BJ (cell line): ENCODE measurements around the gene NDRG4. TPM values are rescaled to one million over a fixed set of nuclear protein-coding genes. Genes with fewer than 3 reads are reported as not detected.
"Not testable (repeated sequence)": the region's sequence is repeated elsewhere in the genome, so short reads cannot be mapped to it uniquely, and the experiment has no call there.

Experiments
- CTCF ChIA-PET: fragments of 350-600 bp; formaldehyde crosslinking; extraction: SDS; loops from one replicate; lab custom pipeline; 2021; ENCODE audit warnings: antibody characterized with exemption, inconsistent platforms; lab: Yijun Ruan, JAX
- POLR2A ChIA-PET: fragments of 300-600 bp; sonication (Branson Sonifier 250); formaldehyde crosslinking; extraction: SDS; loops from one replicate; lab custom pipeline; 2021; ENCODE audit warnings: antibody characterized with exemption; lab: Charles Lee
- DNase-seq: peaks from one replicate; pipeline ENCODE4 v3.0.0-alpha.2; 2011; ENCODE audit warnings: low read depth
- H3K27me3 ChIP-seq: 2 replicates; pipeline ENCODE4 v1.6.0; 2011; ENCODE audit warnings: low read length; ENCODE audit not compliant: control insufficient read depth, insufficient read depth
- H3K36me3 ChIP-seq: 2 replicates; pipeline ENCODE4 v1.5.1; 2011; ENCODE audit warnings: low read length; ENCODE audit not compliant: control insufficient read depth, insufficient read depth
- H3K4me3 ChIP-seq: 2 replicates; pipeline ENCODE4 v1.5.1; 2011; ENCODE audit warnings: low read depth, mild to moderate bottlenecking, control low read depth, low read length
- polyA plus RNA-seq: library from polyadenylated mRNA; depleted of rRNA; stranded (reverse); fragments of >200 nt; gene quantifications from 2 replicates; pipeline ENCODE4 v1.2.3, GENCODE V29; 2011
- TF ChIP-seq, protein P1 (sequence below): IDR thresholded peaks from 2 replicates; pipeline ENCODE4 v1.5.1; 2011; ENCODE audit warnings: low read depth, mild to moderate bottlenecking, control low read depth, inconsistent platforms, low read length, moderate library complexity; ENCODE audit not compliant: insufficient read depth

Gene NDRG4
- polyA plus RNA-seq, 1 experiment, result 20.7 TPM

DNA sequence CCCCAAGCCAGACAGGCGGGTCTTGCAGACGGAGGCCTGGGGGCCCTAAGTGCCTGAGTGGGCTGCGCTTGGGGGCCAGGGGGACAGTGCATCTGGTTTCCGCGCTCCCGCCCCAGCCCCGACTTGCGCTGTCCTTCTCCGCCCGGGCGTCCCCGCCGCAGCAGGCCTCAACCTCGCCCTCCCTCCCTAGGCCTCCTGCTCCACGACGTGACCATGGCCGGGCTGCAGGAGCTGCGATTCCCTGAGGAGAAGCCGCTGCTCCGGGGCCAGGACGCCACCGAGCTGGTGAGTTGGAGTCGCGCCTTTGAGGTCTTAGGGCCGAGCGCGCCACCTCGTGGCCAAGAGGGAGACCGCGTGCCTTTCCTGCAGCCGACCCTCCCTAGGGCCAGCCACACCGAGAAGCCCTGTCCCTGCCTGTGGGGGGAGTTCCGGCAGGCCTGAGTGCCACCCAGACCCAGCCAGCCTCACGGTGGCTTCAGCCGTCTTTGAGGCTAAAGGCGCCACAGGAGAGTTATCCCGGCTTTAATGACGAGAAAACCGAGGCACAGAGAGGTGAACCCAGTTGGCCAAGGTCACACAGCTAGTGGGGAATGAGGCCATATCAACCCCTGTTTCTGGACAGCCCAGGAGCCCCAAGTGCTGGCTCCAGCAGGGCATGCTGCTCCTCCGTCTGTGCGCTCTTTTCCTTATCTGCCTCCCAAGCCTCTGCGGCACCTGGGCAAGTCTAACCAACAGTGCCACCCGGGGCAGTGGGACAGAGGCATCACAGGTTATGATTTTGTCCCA, 12.2 kb upstream of the NDRG4 start:
- TF ChIP-seq, protein P1, sequence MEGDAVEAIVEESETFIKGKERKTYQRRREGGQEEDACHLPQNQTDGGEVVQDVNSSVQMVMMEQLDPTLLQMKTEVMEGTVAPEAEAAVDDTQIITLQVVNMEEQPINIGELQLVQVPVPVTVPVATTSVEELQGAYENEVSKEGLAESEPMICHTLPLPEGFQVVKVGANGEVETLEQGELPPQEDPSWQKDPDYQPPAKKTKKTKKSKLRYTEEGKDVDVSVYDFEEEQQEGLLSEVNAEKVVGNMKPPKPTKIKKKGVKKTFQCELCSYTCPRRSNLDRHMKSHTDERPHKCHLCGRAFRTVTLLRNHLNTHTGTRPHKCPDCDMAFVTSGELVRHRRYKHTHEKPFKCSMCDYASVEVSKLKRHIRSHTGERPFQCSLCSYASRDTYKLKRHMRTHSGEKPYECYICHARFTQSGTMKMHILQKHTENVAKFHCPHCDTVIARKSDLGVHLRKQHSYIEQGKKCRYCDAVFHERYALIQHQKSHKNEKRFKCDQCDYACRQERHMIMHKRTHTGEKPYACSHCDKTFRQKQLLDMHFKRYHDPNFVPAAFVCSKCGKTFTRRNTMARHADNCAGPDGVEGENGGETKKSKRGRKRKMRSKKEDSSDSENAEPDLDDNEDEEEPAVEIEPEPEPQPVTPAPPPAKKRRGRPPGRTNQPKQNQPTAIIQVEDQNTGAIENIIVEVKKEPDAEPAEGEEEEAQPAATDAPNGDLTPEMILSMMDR, result peak; percentile 97
- Histone ChIP-seq H3K36me3 (no peaks in the 10 kb centered on the region), H3K27me3 (peaks cover 2% of the 10 kb centered on the region; the same call in 1 of the 2 replicates), H3K4me3 (no peak overlapping the region)
- ChIA-PET POLR2A (no interaction called here), CTCF (interaction anchor here (0.6 to 9.7 kb wide), 35 partner anchors 8 to 590 kb away, joined by 3 to 190 read pairs (median 3); partner anchors contain the start of genes GINS3 and NDRG4)
- DNase-seq, result no peak

- Histone ChIP-seq H3K36me3 (no peaks in the 10 kb centered on the region), H3K4me3 (no peak overlapping the region), H3K27me3 (peaks cover 4% of the 10 kb centered on the region; the same call in 1 of the 2 replicates)
- CTCF ChIA-PET, result interaction anchor here (0.6 to 9.7 kb wide), 19 partner anchors 7 to 456 kb away, joined by 3 to 190 read pairs (median 4); partner anchors contain the start of gene NDRG4
- TF ChIP-seq, protein P1, result no peak
- DNase-seq, result no peak
- POLR2A ChIA-PET, result no interaction called here
These were observed 11.4 kb upstream of the NDRG4 start for GRCh38 chr16:58488531-58488930.

GRCh38 chr16:58490065-58490464, 9.9 kb upstream of the NDRG4 start:
- ChIA-PET CTCF (interaction anchor here (9.7 kb wide), 1 partner anchor 153 kb away, joined by 190 read pairs; no protein-coding TSS in a partner anchor), POLR2A (no interaction called here)
- Histone ChIP-seq H3K4me3 (no peak overlapping the region), H3K27me3 (peaks cover 6% of the 10 kb centered on the region; the same call in 1 of the 2 replicates), H3K36me3 (no peaks in the 10 kb centered on the region)
- DNase-seq, result no peak
- TF ChIP-seq, protein P1, result no peak

GRCh38 chr16:58490539-58490938, 9.4 kb upstream of the NDRG4 start:
- CTCF ChIA-PET, result interaction anchor here (1.1 to 9.7 kb wide), 2 partner anchors 16 to 153 kb away, joined by 3 to 190 read pairs; no protein-coding TSS in a partner anchor
- H3K36me3 ChIP-seq, H3K27me3 ChIP-seq, POLR2A ChIA-PET, H3K4me3 ChIP-seq, DNase-seq: not testable (repeated sequence)

DNA sequence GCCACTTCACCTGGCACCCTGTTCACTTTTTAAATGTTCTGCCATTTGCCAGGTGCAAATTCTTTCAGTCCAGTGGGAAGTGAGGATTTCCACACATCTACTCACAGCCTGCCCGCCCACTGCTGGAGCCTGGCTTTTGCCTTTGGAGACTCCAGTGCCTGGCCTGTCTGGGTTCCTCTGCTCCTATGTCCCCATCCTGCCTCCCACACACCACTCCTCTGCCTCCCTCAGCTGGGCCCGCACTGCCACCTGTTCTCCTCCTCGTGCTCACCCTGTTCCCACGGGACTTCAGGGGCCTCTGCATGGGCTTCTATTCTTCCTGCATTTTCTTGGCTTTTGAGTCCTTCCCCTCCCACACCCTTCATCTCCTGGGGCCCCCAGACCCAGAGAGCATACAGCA, 7.9 kb upstream of the NDRG4 start:
- no peak for DNase-seq
- Histone ChIP-seq H3K36me3 (no peaks in the 10 kb centered on the region), H3K4me3 (no peak overlapping the region), H3K27me3 (peaks cover 6% of the 10 kb centered on the region; the same call in 1 of the 2 replicates)
- POLR2A ChIA-PET, result no interaction called here
- TF ChIP-seq, protein P1, result no peak
- CTCF ChIA-PET, result interaction anchor here (9.7 kb wide), 1 partner anchor 155 kb away, joined by 190 read pairs; no protein-coding TSS in a partner anchor
